GM12891 (cell line): Measurements from ENCODE around the gene CDH5.

Experiments
- PAX5 ChIP-seq: IDR thresholded peaks from 2 replicates; pipeline ENCODE4 v1.6.1; 2011; ENCODE audit warnings: low read length, moderate library complexity, mild to moderate bottlenecking; ENCODE audit not compliant: insufficient read depth, severe bottlenecking
- POLR2A ChIP-seq: IDR thresholded peaks from 2 replicates; pipeline ENCODE4 v1.6.1; 2011; ENCODE audit warnings: low read depth, low read length, control low read depth
- POLR2AphosphoS5 ChIP-seq: IDR thresholded peaks from 2 replicates; pipeline ENCODE4 v1.6.1; 2011; ENCODE audit warnings: low read depth, low read length, control low read depth
- POU2F2 ChIP-seq: IDR thresholded peaks from 2 replicates; pipeline ENCODE4 v1.6.1; 2011; ENCODE audit warnings: low read depth, mild to moderate bottlenecking, control low read depth, low read length, moderate library complexity
- SPI1 ChIP-seq: IDR thresholded peaks from 2 replicates; pipeline ENCODE4 v1.6.1; 2011; ENCODE audit warnings: low read depth, low read length, control low read depth
- TAF1 ChIP-seq: IDR thresholded peaks from 2 replicates; pipeline ENCODE4 v1.6.1; 2011; ENCODE audit warnings: low read depth, low read length, control low read depth

DNA sequence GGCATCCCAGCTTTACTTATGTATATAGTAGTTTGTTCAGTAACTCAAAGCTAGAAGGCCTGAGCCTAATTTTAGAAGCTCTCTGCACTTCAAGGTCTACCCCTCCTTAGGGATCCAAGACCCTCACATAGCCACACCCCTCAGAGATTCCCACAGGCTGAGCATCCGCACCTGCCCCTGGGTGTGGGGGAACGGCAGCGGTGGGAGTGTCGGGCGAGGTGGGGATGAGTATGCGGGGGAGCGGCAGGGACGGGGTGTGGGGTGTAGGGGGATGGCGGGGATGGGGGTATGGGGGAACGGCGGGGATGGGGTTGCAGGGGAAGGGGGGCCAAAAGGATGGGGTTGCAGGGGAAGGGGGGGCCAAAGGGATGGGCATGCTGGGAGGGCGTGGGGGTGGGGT lies 35.7 kb downstream of the CDH5 start:
- no peak for TF ChIP-seq TAF1
- TF ChIP-seq POLR2AphosphoS5: no peak
- no peak for TF ChIP-seq POLR2A
- no peak for TF ChIP-seq POU2F2
- no peak for TF ChIP-seq SPI1
- no peak for TF ChIP-seq PAX5
